OCI-LY7 (cell line): ENCODE measurements around the gene ELMO1.

Experiments
- EZH2phosphoT487 ChIP-seq: fragments of 200-600 bp; sonication (generic); IDR thresholded peaks from 2 replicates; pipeline ENCODE4 v1.6.1; 2018; ENCODE audit warnings: low read depth, borderline replicate concordance, mild to moderate bottlenecking, mixed run types, antibody characterized with exemption, low read length, moderate library complexity, mixed read lengths
- TF ChIP-seq, protein P1 (sequence below): fragments of 200-600 bp; sonication (generic); conservative IDR thresholded peaks from 2 replicates; pipeline ENCODE4 v1.5.1; 2014; ENCODE audit warnings: mild to moderate bottlenecking, antibody characterized with exemption, low read length, moderate library complexity, mixed read lengths

DNA sequence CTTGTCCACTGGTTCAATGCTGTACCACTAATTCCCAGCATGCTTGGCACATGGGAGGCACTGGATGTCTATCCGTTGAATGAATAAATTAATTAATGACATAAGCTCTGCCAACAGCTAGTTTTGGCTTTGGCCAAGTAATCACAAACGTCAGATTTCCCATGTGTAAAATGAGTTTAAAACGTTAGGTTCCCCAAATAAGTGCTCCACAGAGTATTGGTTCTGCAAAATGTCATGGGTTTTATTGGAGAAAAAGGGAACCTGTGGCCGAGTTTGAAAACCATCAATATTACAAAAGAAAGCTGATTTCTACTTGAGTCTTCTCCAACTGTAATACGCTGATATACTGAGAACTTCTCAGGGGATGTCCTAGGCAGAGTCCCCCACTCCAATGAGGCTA is 23.2 kb downstream of the ELMO1 start:
- TF ChIP-seq, protein P1, sequence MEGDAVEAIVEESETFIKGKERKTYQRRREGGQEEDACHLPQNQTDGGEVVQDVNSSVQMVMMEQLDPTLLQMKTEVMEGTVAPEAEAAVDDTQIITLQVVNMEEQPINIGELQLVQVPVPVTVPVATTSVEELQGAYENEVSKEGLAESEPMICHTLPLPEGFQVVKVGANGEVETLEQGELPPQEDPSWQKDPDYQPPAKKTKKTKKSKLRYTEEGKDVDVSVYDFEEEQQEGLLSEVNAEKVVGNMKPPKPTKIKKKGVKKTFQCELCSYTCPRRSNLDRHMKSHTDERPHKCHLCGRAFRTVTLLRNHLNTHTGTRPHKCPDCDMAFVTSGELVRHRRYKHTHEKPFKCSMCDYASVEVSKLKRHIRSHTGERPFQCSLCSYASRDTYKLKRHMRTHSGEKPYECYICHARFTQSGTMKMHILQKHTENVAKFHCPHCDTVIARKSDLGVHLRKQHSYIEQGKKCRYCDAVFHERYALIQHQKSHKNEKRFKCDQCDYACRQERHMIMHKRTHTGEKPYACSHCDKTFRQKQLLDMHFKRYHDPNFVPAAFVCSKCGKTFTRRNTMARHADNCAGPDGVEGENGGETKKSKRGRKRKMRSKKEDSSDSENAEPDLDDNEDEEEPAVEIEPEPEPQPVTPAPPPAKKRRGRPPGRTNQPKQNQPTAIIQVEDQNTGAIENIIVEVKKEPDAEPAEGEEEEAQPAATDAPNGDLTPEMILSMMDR, result no peak
- TF ChIP-seq EZH2phosphoT487, result no peak
